G401 (cell line): ENCODE results near the gene PCDHB6. TPM values are rescaled to one million over a fixed set of nuclear protein-coding genes. Genes with fewer than 3 reads are reported as not detected.
"Not testable (repeated sequence)": the region's sequence is repeated elsewhere in the genome, so short reads cannot be mapped to it uniquely, and the experiment has no call there.

ENCODE experiments used
- DNase-seq: peaks from one replicate; pipeline ENCODE4 v3.0.0-alpha.2; 2015; ENCODE audit warnings: low spot score
- in situ Hi-C: cut with HindIII; loops from 2 replicates; pipeline ENCODE4 v1.10.0; 2016; ENCODE audit warnings: low sequenced_read_pairs, mixed read lengths
- total RNA-seq: library from RNA; depleted of rRNA; stranded (reverse); fragments of >200 nt; shearing (Covaris generic); gene quantifications from 2 replicates; pipeline ENCODE4 v1.2.3, GENCODE V29; 2014; rRNA removed

The PCDHB6 gene
- total RNA-seq, 1 experiment from 2014 or later = not detected

- in situ Hi-C loops = loop anchor here (25.0 kb wide), 1 partner anchor 368 kb away; no protein-coding TSS in a partner anchor
- not testable (repeated sequence) for DNase-seq
Measured at GRCh38 chr5:141194332-141194731, 44.5 kb downstream of the PCDHB6 start.

GRCh38 chr5:141196363-141196762, 46.5 kb downstream of the PCDHB6 start:
- in situ Hi-C loops = loop anchor here (25.0 kb wide), 1 partner anchor 366 kb away; no protein-coding TSS in a partner anchor
- DNase-seq = no peak

GRCh38 chr5:141199359-141200235, 49.7 kb downstream of the PCDHB6 start, which contains the start of gene PCDHB11:
PCDHB11 (plus strand) TSS chr5:141199627; CDS start chr5:141199775, 148 bp downstream.
- in situ Hi-C loops = loop anchor here (25.0 kb wide), 1 partner anchor 363 kb away; no protein-coding TSS in a partner anchor

GRCh38 chr5:141201126-141201525, 51.3 kb downstream of the PCDHB6 start:
- in situ Hi-C loops, DNase-seq: not testable (repeated sequence)

More at GRCh38 chr5:141199359-141200235, 49.7 kb downstream of the PCDHB6 start, which contains the start of gene PCDHB11:
- peak; percentile 51 for DNase-seq

- DNase-seq, in situ Hi-C loops: not testable (repeated sequence)
Measured at GRCh38 chr5:141201646-141202045, 51.8 kb downstream of the PCDHB6 start.

Other genes starting within 250 kb of the PCDHB6 start
- 6.5 and 9.5 TPM in 2 replicates for gene PCDHAC1, start 223.8 kb upstream of the PCDHB6 start, total RNA-seq
- 7.8 and 8.0 TPM in 2 replicates for gene PCDHAC2, start 183.6 kb upstream of the PCDHB6 start, total RNA-seq
- gene PCDHB1, start 98.7 kb upstream of the PCDHB6 start, total RNA-seq = not detected in 2 replicates
- 11.6 and 17.6 TPM in 2 replicates for gene PCDHB2, start 55.4 kb upstream of the PCDHB6 start, total RNA-seq
- gene PCDHB3, start 49.6 kb upstream of the PCDHB6 start, total RNA-seq = 0.92 and 2.4 TPM in 2 replicates
- 0.06 TPM in 1 of 2 replicates, not detected in the other for gene PCDHB4, start 28.2 kb upstream of the PCDHB6 start, total RNA-seq
- gene PCDHB5, start 14.9 kb upstream of the PCDHB6 start, total RNA-seq = not detected in 2 replicates
- not detected in 2 replicates for gene PCDHB7, start 22.6 kb downstream of the PCDHB6 start, total RNA-seq
- gene PCDHB8, start 27.7 kb downstream of the PCDHB6 start, total RNA-seq = 0.10 TPM in 1 of 2 replicates, not detected in the other
- gene PCDHB16, start 32.3 kb downstream of the PCDHB6 start, total RNA-seq = 0.25 and 1.3 TPM in 2 replicates
- gene PCDHB9, start 37.1 kb downstream of the PCDHB6 start, total RNA-seq = 0.18 and 7.3 TPM in 2 replicates
- gene PCDHB10, start 42.3 kb downstream of the PCDHB6 start, total RNA-seq = 0.44 TPM in 1 of 2 replicates, not detected in the other
- 0.10 and 1.4 TPM in 2 replicates for gene PCDHB11, start 49.6 kb downstream of the PCDHB6 start, total RNA-seq
- not detected in 2 replicates for gene PCDHB12, start 58.7 kb downstream of the PCDHB6 start, total RNA-seq
- gene PCDHB13, start 63.9 kb downstream of the PCDHB6 start, total RNA-seq = not detected in 2 replicates
- gene PCDHB14, start 73.3 kb downstream of the PCDHB6 start, total RNA-seq = 0.27 and 0.55 TPM in 2 replicates
- not detected in 2 replicates for gene PCDHB15, start 95.3 kb downstream of the PCDHB6 start, total RNA-seq
- gene SLC25A2, start 154.0 kb downstream of the PCDHB6 start, total RNA-seq = not detected in 2 replicates
- gene TAF7, start 170.7 kb downstream of the PCDHB6 start, total RNA-seq = 131 and 164 TPM in 2 replicates
- gene PCDHGA1, start 180.5 kb downstream of the PCDHB6 start, total RNA-seq = not detected in 2 replicates
- not detected in 2 replicates for gene PCDHGA2, start 188.7 kb downstream of the PCDHB6 start, total RNA-seq
- gene PCDHGA3, start 193.8 kb downstream of the PCDHB6 start, total RNA-seq = not detected in 2 replicates
- not detected in 2 replicates for gene PCDHGB1, start 200.0 kb downstream of the PCDHB6 start, total RNA-seq
- 0.06 TPM in 1 of 2 replicates, not detected in the other for gene PCDHGA4, start 205.0 kb downstream of the PCDHB6 start, total RNA-seq
- gene PCDHGB2, start 209.9 kb downstream of the PCDHB6 start, total RNA-seq = 0.18 TPM in 1 of 2 replicates, not detected in the other
- gene PCDHGA5, start 214.1 kb downstream of the PCDHB6 start, total RNA-seq = 0.24 TPM in 1 of 2 replicates, not detected in the other
- gene PCDHGB3, start 220.2 kb downstream of the PCDHB6 start, total RNA-seq = not detected in 2 replicates
- gene PCDHGA6, start 223.8 kb downstream of the PCDHB6 start, total RNA-seq = 0.92 TPM in 1 of 2 replicates, not detected in the other
- gene PCDHGA7, start 232.7 kb downstream of the PCDHB6 start, total RNA-seq = not detected in 2 replicates
- not detected in 2 replicates for gene PCDHGB4, start 237.6 kb downstream of the PCDHB6 start, total RNA-seq
- not detected in 2 replicates for gene PCDHGA8, start 242.6 kb downstream of the PCDHB6 start, total RNA-seq
- not detected in 2 replicates for gene PCDHGB5, start 247.9 kb downstream of the PCDHB6 start, total RNA-seq